BJ (cell line): ENCODE results near the gene SORBS1. TPM values are rescaled to one million over a fixed set of nuclear protein-coding genes. Genes with fewer than 3 reads are reported as not detected.

ENCODE experiments used
- CTCF ChIA-PET: fragments of 350-600 bp; formaldehyde crosslinking; extraction: SDS; loops from one replicate; lab custom pipeline; 2021; ENCODE audit warnings: antibody characterized with exemption, inconsistent platforms; lab: Yijun Ruan, JAX
- POLR2A ChIA-PET: fragments of 300-600 bp; sonication (Branson Sonifier 250); formaldehyde crosslinking; extraction: SDS; loops from one replicate; lab custom pipeline; 2021; ENCODE audit warnings: antibody characterized with exemption; lab: Charles Lee
- DNase-seq: peaks from one replicate; pipeline ENCODE4 v3.0.0-alpha.2; 2011; ENCODE audit warnings: low read depth
- H3K27me3 ChIP-seq: 2 replicates; pipeline ENCODE4 v1.6.0; 2011; ENCODE audit warnings: low read length; ENCODE audit not compliant: control insufficient read depth, insufficient read depth
- H3K36me3 ChIP-seq: 2 replicates; pipeline ENCODE4 v1.5.1; 2011; ENCODE audit warnings: low read length; ENCODE audit not compliant: control insufficient read depth, insufficient read depth
- H3K4me3 ChIP-seq: 2 replicates; pipeline ENCODE4 v1.5.1; 2011; ENCODE audit warnings: low read depth, mild to moderate bottlenecking, control low read depth, low read length
- CTCF ChIP-seq: IDR thresholded peaks from 2 replicates; pipeline ENCODE4 v1.5.1; 2011; ENCODE audit warnings: low read depth, mild to moderate bottlenecking, control low read depth, inconsistent platforms, low read length, moderate library complexity; ENCODE audit not compliant: insufficient read depth
- polyA plus RNA-seq: library from polyadenylated mRNA; depleted of rRNA; stranded (reverse); fragments of >200 nt; gene quantifications from 2 replicates; pipeline ENCODE4 v1.2.3, GENCODE V29; 2011

The SORBS1 gene
- polyA plus RNA-seq, 1 experiment: 1.8 TPM

DNA sequence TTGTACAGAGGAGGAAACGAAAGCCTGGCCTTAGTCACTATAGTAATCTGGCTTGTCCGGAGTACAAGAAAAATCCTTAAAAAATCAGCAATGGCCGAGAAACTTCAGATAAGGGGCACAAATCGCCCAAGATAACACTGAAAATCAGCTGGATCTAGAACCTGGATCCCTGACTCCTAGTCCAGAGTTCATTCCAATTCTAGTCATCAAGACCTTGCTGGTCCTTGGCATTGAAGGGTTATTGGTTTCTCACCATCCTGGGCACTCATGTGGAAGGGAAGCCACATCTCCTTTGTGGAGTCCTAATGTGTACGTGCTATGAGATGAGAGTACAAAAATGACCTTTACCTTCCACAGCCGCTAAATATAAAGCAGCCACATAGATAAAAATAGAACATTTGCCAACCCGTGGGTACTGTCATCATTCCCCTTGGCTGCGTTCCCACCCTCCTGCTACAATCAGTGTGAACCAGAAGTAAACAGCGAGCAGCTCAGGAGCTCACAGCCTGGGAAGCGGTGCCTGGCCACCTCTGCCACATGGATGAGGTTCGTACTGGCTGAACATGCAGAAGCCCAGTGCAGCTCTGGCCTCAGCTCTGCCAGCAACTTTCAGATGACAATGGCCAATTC lies 154.4 kb downstream of the SORBS1 start:
- TF ChIP-seq CTCF: no peak
- Histone ChIP-seq H3K36me3 (no peaks in the 10 kb centered on the region), H3K4me3 (no peak overlapping the region), H3K27me3 (no peaks in the 10 kb centered on the region)
- CTCF ChIA-PET: no interaction called here
- POLR2A ChIA-PET: no interaction called here
- DNase-seq: no peak

DNA sequence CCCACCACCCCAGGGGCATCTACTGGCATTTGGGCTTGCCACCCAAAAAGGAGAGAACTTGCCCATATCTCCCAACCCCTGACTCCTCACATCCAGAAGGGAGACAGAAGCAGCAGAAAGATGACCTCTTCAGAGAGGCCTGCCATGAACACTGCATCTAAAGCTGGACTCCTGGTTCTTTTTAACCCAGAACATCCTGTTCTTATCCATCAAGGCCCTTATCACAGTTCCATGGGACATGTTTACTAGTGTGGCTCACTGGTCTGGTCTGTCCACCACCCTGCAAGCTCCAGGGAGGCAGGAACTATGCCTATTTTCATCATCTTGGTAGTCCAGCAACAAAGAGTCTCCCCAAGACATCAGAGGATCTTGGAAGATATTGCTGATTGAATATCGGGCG lies 155.5 kb downstream of the SORBS1 start:
- ChIA-PET CTCF (no interaction called here), POLR2A (no interaction called here)

DNA sequence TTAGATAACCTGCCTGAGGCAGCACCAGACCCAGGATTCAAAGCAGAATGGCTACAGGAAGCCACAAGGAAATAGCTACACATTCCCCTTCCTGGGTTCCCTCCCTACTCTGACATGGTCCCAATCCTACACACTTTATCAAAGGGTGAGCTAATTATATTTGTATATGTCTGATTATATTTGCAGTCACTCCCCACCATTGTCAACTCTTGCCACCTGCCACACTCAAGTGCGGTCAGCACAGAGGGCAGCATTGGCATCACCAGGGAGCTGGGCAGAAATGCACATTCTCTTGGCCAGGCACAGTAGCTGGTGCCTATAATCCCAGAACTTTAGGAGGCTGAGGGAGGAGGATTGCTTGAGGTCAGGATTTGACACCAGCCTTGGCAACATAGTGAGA lies 156.3 kb downstream of the SORBS1 start:
- TF ChIP-seq CTCF: no peak
- no peaks in the 10 kb centered on the region for H3K36me3 ChIP-seq
- no peak overlapping the region for H3K4me3 ChIP-seq
- ChIA-PET POLR2A (no interaction called here), CTCF (interaction anchor here (1.5 kb wide), 1 partner anchor 10 kb away, joined by 3 read pairs; no protein-coding TSS in a partner anchor)
- no peak for DNase-seq
- no peaks in the 10 kb centered on the region for H3K27me3 ChIP-seq

More for the DNA sequence above, 155.5 kb downstream of the SORBS1 start:
- Histone ChIP-seq H3K4me3 (no peak overlapping the region), H3K36me3 (no peaks in the 10 kb centered on the region), H3K27me3 (no peaks in the 10 kb centered on the region)
- TF ChIP-seq CTCF: no peak
- DNase-seq: no peak

DNA sequence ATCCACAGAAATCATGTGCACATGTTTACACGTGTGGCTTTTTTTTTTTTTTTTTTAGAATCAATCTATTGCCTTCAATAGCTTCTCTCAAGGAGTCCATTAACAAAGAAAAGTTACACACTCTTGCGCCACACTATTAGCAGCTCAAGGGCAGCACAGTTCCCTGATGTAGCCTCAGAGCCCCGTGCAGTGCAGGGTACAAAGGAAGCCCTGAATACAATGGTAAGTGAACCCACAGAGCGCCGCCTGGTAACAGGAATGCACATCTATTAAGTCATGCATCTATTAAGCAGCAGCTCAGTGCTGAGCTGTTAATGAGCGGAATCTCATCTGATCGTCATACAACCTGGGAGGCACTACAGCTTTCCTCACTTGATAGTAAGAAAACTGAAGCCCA lies 156.7 kb downstream of the SORBS1 start:
- H3K27me3 ChIP-seq: no peaks in the 10 kb centered on the region
- no peak for DNase-seq
- no peak overlapping the region for H3K4me3 ChIP-seq
- TF ChIP-seq CTCF: no peak
- POLR2A ChIA-PET: no interaction called here
- CTCF ChIA-PET: interaction anchor here (1.5 kb wide), 1 partner anchor 9 kb away, joined by 3 read pairs; no protein-coding TSS in a partner anchor
- no peaks in the 10 kb centered on the region for H3K36me3 ChIP-seq

DNA sequence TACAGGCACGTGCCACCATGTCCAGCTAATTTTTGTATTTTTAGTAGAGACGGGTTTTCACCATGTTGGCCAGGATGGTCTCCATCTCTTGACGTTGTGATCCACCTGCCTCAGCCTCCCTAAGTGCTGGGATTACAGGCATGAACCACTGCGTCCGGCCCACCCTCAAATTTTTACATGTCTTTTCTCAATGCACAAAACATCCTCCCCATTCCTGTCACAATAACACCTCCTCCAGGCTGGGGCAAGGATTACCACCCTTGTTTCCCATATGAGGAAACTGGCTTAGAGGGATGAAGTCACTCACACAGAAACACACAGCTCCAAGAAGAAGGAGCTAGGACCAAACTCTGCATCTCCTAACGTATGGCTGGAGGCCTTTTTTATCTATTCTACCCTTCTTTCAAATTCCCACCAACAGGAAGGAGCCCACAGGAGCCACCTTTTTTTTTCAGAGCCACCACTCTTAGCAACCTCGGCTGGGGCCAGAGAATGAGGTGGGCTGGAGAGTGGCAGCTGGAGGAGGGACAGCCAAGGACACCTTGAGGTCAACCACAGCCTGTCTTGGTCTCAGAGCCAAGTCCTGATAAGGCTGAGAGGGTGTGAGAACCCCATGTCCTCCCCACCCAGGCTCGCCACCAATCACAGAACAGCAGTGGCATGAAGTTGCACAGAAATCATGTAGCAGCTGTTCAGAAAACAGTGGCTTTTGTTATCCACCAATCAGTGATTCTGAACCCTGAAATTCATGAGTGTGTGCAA lies 157.3 kb downstream of the SORBS1 start:
- Histone ChIP-seq H3K27me3 (no peaks in the 10 kb centered on the region), H3K36me3 (no peaks in the 10 kb centered on the region), H3K4me3 (no peak overlapping the region)
- no peak for TF ChIP-seq CTCF
- POLR2A ChIA-PET: no interaction called here
- CTCF ChIA-PET: interaction anchor here (1.5 kb wide), 1 partner anchor 9 kb away, joined by 3 read pairs; no protein-coding TSS in a partner anchor
- no peak for DNase-seq
